CD4-positive, alpha-beta T cell treated with Interleukin-17A for 1 hour (primary cell): ENCODE results near the gene ZNF506.
"Not testable (repeated sequence)": the region's sequence is repeated elsewhere in the genome, so short reads cannot be mapped to it uniquely, and the experiment has no call there.

Source experiments
- DNase-seq: peaks from one replicate; pipeline ENCODE4 v3.0.0-alpha.2; 2020

ZNF506 gene

GRCh38 chr19:19743921-19744320, 77.6 kb downstream of the ZNF506 start:
- DNase-seq = not testable (repeated sequence)

- DNase-seq = no peak
Measured at GRCh38 chr19:19743176-19743575, 78.4 kb downstream of the ZNF506 start.

GRCh38 chr19:19742773-19743172, 78.8 kb downstream of the ZNF506 start:
- no peak for DNase-seq
